ENCODE results near the gene FNDC3B.

GRCh38 chr3:172285844-172286243 lies 246.5 kb downstream of the FNDC3B start:
- no peak for TF ChIP-seq EZH2 (IDR thresholded peaks at IDR 0.05; ENCODE audit: low read length, unreplicated experiment)
- no peak for TF ChIP-seq CTCF (conservative IDR thresholded peaks at IDR 0.05; ENCODE audit: low read depth, low read length)
